GM12864 (cell line): ENCODE measurements around the gene BMS1.
A peak's percentile ranks its signal among the peaks of the same experiment; 100 is the strongest.

ENCODE experiments used
- DNase-seq: peaks from one replicate; pipeline ENCODE4 v3.0.0-alpha.2; 2011; ENCODE audit warnings: low read depth
- H3K4me3 ChIP-seq: 2 replicates; pipeline ENCODE4 v1.5.1; 2011; ENCODE audit warnings: mild to moderate bottlenecking, low read depth, low read length, control low read depth
- TF ChIP-seq, protein P1 (sequence below): IDR thresholded peaks from 2 replicates; pipeline ENCODE4 v1.5.1; 2011; ENCODE audit warnings: low read depth, mild to moderate bottlenecking, moderate library complexity, low read length, control low read depth, inconsistent platforms; ENCODE audit errors: missing control alignments

The BMS1 gene

DNA sequence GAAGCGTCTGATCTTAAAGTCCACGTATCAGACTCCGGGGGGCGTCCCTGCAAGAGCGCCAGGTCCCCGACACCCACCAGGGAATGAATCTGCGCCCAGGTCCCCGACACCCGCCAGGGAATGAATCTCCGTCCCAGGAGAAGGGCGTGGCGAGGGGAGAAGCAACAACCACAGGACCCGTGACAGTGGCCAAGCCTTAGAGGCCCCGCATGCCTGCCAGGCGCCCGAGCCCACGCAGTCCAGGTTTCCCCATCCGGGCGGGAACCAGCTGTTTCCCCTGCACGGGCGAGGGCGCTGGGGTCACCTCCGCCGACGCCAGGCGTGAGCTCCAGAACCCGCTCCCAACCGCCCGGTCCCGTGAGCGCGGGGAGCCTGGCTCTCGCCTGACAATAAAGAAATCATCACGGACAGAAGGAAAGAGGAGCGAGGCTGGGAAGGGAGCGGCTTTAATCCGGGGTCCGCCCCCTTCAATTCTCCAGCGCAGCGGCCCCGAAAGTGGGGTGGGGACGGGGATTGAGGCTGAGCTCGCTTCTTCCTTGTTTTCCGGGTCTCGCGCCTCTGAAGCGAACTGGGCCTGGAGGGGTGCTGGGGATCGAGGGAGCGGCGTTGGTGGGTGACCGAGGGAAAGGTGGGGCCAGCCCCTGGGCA is 29.0 kb upstream of the BMS1 start:
- TF ChIP-seq, protein P1, sequence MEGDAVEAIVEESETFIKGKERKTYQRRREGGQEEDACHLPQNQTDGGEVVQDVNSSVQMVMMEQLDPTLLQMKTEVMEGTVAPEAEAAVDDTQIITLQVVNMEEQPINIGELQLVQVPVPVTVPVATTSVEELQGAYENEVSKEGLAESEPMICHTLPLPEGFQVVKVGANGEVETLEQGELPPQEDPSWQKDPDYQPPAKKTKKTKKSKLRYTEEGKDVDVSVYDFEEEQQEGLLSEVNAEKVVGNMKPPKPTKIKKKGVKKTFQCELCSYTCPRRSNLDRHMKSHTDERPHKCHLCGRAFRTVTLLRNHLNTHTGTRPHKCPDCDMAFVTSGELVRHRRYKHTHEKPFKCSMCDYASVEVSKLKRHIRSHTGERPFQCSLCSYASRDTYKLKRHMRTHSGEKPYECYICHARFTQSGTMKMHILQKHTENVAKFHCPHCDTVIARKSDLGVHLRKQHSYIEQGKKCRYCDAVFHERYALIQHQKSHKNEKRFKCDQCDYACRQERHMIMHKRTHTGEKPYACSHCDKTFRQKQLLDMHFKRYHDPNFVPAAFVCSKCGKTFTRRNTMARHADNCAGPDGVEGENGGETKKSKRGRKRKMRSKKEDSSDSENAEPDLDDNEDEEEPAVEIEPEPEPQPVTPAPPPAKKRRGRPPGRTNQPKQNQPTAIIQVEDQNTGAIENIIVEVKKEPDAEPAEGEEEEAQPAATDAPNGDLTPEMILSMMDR = no peak
- H3K4me3 ChIP-seq = peak overlapping the region; percentile 2; the same call in 1 of the 2 replicates
- no peak for DNase-seq

DNA sequence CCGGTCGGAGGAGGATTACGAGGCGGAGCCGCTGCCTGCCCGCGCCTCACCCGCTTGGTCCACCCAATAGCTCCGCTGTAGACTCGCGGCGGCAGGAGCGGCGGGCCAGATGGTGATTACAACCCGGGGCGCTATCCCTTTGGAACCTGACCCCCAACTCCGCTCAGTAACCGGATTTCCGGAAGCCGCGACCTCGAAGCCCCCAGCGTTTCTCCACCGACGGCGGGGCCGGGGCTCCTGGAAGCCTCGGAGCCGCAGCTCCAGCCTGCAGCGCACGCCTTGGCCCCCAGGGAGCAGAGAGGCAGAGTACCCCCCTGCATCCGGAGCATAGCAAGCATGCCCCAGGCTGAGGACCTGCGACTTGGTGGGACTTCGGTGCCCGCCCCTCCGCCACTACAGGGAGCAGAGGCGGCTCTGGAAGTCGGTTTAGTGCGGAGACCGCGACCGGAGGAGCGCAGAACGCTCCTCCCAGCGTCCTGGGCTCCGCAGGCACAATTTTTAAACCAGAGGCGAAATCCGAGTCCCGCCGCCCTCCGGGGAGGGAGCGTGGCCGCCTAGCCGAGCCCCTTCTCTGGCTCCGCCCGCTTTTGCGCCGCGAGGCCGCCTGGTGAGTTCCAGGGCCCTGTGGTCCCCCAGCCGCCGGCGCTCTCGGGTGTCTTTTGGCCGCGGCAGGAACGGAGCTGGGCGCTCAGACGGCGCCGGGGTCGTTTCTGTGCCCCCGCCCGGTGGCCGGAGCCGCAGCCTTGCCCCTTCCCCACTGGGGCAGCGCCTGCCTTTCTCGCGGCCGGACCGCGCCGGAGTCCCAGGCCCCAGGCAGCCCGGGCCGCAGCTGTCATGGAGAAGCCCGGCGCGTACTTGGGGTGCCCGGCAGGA is 28.2 kb upstream of the BMS1 start:
- H3K4me3 ChIP-seq = peak overlapping the region; percentile 2; the same call in 1 of the 2 replicates
- DNase-seq = no peak
- TF ChIP-seq, protein P1 = no peak

DNA sequence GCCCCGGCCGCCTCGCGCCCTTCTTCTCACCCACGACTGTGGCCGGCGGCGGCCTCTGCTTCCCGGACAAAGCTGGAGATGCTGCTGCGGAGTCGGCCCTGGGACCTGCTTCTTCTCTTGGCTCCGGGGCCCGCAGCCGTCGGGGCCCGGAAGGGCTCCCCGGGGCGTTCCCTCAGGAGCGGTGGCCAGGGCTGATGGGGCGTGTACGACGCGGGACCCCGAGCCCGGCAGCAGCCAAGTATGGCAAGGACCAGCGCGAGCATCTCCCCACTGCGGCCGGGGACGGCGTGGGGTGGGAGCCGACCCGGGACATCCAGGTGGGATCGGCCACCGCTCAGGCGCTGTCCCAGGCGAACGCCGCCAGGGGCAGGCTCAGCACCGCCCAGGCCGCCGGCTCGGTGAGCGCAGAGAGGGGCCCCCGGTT is 27.6 kb upstream of the BMS1 start:
- TF ChIP-seq, protein P1 = no peak
- H3K4me3 ChIP-seq = no peak overlapping the region
- no peak for DNase-seq

DNA sequence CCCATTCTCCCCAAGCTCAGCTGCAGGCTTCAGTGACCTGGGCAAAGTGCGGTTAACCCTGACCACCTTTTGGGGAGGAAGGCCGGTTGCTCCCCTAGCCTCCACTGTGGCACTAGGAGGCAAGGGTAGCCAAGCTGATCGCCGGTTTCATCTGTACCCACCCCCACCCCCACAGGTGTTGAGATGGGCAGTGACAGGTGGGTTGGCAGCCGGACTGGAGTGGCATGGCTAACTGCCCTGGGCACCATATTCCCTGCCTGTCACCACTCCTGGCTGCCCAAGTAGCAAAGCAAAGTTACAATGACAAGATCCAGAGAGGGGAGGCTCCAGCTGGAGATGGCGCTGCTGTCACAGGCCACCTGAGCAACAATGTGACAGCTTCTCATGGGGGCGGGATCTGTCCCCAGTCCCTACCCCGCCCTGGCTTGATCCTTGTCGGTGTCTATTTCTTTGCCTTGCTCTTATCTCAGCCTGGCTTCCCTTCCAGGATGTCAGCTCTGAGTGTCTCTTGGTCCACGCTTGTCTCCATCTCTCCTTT is 27.0 kb upstream of the BMS1 start:
- no peak overlapping the region for H3K4me3 ChIP-seq
- TF ChIP-seq, protein P1 = no peak
- no peak for DNase-seq

DNA sequence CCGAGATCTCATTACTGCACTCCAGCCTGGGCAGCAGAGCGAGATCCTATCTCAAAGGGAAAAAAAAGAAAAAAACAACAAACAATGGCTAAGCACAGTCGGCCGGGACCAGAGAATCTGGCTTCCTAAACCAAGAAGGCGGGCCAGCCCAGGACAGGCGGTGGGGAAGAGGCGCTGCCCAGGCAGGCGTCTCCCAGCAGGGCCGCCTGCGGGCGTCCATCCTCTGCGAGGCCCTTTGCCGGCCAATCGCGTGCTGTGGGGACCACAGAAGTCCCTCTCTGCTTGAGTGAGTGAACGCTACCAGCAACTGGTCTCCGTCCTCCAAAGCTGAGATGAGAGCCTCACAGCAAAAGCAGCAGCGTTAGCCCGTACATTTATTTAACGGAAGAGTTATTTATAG is 14.7 kb upstream of the BMS1 start:
- no peak overlapping the region for H3K4me3 ChIP-seq
- TF ChIP-seq, protein P1 = no peak
- no peak for DNase-seq

DNA sequence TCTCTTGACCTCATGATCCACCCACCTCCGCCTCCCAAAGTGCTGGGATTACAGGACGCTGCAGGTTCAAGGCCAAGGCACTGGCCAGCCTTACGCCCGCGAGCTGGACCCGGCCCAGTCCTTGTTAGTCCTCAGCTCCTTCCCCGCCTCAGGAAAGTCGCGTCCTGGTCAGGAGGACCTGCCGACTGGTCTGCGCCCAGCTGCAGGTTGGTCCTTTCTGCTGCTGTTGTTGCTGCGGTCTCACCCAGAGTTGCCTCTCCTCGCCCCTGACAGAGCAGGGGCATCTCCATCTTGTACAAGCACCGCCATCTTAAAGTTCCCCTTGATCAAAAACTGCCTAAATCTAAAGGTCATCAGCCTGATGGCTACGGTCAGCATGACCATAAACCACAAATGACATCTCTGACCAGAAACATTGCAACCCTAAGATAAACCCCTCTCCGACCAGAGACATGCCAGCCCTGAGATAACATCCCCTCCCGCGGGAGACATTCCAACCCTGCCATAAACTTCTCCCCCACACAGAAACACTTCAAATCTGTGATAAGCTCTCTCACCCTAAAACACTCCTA is 13.9 kb upstream of the BMS1 start:
- TF ChIP-seq, protein P1 = no peak
- no peak for DNase-seq
- no peak overlapping the region for H3K4me3 ChIP-seq
